Measurements from ENCODE around the gene PPP1R11. TPM values are rescaled to one million over a fixed set of nuclear protein-coding genes. Genes with fewer than 3 reads are reported as not detected.
A peak's percentile ranks its signal among the peaks of the same experiment; 100 is the strongest.

Gene PPP1R11
- total and polyA plus RNA-seq, 2 of the 13 experiments (the other 11 are each of a cell fraction or from before 2014, with no cell fraction given): 32.1 to 58.9 TPM

DNA sequence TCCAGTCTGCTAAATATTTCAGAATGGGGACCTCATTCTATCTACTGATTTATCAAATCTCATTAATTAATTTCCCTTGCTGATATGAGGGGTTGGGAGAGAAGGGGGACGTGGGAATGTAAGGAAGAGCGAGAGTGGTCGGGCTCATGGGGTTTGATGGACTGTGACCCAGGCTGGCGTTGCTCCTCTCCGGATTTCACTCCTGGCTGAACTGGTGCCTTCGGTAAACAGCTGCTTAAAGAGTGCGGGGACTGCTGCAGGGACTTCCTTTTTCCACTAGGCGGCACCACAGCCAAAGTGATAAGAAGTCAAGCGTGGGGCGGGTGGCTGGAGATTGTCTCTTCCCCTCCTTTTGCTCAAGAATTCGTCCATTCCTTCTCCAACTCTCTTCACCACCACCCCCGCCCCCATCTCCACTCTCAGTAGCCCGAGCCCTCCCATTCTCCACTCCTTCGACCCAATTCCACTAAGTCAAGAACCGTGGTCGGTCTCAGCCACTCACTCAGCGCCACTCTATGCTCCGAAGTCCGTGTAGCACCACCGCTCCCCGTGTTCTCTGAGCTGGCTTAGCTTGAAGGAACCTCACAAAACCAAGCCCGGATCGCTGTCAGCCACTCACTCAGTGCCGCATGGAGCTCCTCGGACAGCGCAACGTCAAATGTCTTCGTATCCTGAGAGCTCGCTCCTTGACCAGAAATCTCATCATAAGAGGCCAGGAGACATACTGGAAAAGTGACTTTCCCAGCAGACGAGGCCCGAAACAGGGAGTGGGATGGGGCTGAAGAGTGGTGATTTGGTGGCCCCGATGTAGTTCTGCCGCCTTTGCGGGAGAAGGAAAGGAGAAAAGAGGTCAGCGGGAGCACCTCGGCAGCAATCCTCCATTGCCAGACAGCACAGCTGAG, 36.2 kb downstream of the PPP1R11 start (continued):
- TF ChIP-seq, protein P1, sequence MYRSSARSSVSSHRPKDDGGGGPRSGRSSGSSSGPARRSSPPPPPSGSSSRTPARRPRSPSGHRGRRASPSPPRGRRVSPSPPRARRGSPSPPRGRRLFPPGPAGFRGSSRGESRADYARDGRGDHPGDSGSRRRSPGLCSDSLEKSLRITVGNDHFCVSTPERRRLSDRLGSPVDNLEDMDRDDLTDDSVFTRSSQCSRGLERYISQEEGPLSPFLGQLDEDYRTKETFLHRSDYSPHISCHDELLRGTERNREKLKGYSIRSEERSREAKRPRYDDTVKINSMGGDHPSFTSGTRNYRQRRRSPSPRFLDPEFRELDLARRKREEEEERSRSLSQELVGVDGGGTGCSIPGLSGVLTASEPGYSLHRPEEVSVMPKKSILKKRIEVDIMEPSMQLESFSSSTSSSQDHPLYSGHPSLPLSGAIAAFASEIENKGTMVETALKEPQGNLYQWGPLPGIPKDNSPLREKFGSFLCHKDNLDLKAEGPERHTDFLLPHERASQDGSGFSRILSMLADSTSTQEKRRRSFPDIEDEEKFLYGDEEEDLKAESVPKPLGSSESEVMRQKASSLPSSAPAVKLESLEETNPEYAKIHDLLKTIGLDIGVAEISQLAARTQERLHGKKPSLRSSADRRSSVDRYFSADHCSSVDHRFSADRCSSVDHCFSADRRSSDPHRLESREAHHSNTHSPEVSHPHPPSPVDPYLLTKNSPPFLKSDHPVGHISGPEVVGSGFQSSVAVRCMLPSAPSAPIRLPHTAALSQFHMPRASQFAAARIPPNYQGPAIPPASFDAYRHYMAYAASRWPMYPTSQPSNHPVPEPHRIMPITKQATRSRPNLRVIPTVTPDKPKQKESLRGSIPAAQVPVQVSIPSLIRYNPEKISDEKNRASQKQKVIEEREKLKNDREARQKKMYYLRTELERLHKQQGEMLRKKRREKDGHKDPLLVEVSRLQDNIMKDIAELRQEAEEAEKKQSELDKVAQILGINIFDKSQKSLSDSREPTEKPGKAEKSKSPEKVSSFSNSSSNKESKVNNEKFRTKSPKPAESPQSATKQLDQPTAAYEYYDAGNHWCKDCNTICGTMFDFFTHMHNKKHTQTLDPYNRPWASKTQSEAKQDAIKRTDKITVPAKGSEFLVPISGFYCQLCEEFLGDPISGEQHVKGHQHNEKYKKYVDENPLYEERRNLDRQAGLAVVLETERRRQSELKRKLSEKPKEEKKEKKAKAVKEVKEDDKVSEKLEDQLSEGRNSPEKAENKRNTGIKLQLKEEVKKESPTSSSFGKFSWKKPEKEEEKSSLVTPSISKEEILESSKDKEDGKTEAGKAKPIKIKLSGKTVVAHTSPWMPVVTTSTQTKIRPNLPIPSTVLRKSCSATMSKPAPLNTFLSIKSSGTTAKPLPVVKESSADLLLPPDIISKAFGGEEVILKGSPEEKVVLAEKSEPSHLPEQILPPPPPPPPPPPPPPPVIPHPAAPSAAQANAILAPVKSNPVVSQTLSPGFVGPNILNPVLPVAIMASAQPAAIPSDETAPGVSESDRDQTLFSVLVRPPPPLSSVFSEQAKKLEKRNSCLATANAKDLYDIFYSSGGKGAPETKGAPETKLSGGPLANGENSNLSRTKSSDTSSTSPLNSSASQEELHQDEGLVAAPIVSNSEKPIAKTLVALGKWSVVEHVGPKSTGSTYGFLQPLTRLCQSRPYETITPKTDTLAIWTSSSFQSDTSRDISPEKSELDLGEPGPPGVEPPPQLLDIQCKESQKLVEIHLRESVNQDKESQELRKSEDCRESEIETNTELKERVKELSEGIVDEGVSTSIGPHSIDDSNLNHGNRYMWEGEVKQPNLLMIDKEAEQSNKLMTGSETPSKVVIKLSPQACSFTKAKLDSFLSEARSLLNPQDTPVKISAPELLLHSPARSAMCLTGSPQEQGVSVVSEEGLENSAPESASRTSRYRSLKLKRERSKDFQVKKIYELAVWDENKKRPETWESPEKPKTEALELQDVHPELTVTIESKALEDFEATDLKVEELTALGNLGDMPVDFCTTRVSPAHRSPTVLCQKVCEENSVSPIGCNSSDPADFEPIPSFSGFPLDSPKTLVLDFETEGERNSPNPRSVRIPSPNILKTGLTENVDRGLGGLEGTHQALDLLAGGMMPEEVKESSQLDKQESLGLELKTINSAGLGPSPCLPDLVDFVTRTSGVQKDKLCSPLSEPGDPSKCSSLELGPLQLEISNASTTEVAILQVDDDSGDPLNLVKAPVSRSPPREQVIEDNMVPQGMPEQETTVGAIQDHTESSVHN (CRISPR knock-in tag; IDR thresholded peaks at IDR 0.05): no peak
- TF ChIP-seq TAF15 (IDR thresholded peaks at IDR 0.05; ENCODE audit: low read depth, low read length, poor library complexity, severe bottlenecking) (no peak), ZNF556 (CRISPR knock-in tag; IDR thresholded peaks at IDR 0.05; ENCODE audit: borderline replicate concordance) (0 out of 2 replicates have a peak, but pooled peaks have one; percentile 66), ATF1 (CRISPR knock-in tag; IDR thresholded peaks at IDR 0.05) (no peak), ZNF788 (CRISPR knock-in tag; IDR thresholded peaks at IDR 0.05; ENCODE audit: borderline replicate concordance) (peak; percentile 45; the same call in 1 of the 2 replicates), POLR2A (IDR thresholded peaks at IDR 0.05; ENCODE audit: insufficient read depth in 1 of 2, low read depth in 2 of 2, low read length in 2 of 2) (peak; percentile 42 to 79; a peak in 3 of 4 replicates), SETDB1 (CRISPR knock-in tag; IDR thresholded peaks at IDR 0.05; ENCODE audit: borderline replicate concordance) (no peak), ZNF530 (CRISPR knock-in tag; IDR thresholded peaks at IDR 0.05; ENCODE audit: low read depth) (no peak), KAT8 (CRISPR knock-in tag; IDR thresholded peaks at IDR 0.05) (peak; percentile 72), ZNF3 (CRISPR knock-in tag; IDR thresholded peaks at IDR 0.05) (no peak)
- TF ChIP-seq, protein P2, sequence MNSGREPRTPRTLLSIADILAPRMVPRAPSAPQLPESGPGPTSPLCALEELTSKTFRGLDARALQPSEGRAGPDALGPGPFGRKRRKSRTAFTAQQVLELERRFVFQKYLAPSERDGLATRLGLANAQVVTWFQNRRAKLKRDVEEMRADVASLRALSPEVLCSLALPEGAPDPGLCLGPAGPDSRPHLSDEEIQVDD (CRISPR knock-in tag; IDR thresholded peaks at IDR 0.05; ENCODE audit: borderline replicate concordance): no peak
- TF ChIP-seq, protein P3, sequence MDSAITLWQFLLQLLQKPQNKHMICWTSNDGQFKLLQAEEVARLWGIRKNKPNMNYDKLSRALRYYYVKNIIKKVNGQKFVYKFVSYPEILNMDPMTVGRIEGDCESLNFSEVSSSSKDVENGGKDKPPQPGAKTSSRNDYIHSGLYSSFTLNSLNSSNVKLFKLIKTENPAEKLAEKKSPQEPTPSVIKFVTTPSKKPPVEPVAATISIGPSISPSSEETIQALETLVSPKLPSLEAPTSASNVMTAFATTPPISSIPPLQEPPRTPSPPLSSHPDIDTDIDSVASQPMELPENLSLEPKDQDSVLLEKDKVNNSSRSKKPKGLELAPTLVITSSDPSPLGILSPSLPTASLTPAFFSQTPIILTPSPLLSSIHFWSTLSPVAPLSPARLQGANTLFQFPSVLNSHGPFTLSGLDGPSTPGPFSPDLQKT (CRISPR knock-in tag; IDR thresholded peaks at IDR 0.05; ENCODE audit: borderline replicate concordance): no peak
- TF ChIP-seq, protein P4, sequence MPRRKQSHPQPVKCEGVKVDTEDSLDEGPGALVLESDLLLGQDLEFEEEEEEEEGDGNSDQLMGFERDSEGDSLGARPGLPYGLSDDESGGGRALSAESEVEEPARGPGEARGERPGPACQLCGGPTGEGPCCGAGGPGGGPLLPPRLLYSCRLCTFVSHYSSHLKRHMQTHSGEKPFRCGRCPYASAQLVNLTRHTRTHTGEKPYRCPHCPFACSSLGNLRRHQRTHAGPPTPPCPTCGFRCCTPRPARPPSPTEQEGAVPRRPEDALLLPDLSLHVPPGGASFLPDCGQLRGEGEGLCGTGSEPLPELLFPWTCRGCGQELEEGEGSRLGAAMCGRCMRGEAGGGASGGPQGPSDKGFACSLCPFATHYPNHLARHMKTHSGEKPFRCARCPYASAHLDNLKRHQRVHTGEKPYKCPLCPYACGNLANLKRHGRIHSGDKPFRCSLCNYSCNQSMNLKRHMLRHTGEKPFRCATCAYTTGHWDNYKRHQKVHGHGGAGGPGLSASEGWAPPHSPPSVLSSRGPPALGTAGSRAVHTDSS (CRISPR knock-in tag; conservative IDR thresholded peaks at IDR 0.05): no peak; the same call in 1 of the 2 replicates
